Measurements from ENCODE around the gene PARD3. TPM values are rescaled to one million over a fixed set of nuclear protein-coding genes. Genes with fewer than 3 reads are reported as not detected.

The PARD3 gene
- total RNA-seq, 1 donor from 2014 or later: 0.11 TPM

GRCh38 chr10:34184939-34185386, 630.1 kb downstream of the PARD3 start:
- peaks cover 2% of the 10 kb centered on the region for H3K9me3 Mint-ChIP-seq
- no peaks in the 10 kb centered on the region for H3K36me3 Mint-ChIP-seq (ENCODE audit: low read depth)
- ChIA-PET POLR2A (no interaction called here), CTCF (no interaction called here)
- intact Hi-C loops (cut with micrococcal nuclease): no loop called here
- TF ChIP-seq CTCF (IDR thresholded peaks at IDR 0.05): no peak
- DNase-seq (no peak), ATAC-seq (ENCODE audit: low read depth) (no peak)
- H3K27me3 Mint-ChIP-seq: no peaks in the 10 kb centered on the region
- H3K4me3 Mint-ChIP-seq: no peak overlapping the region
- H3K27ac Mint-ChIP-seq: no peak overlapping the region
- no peaks in the 10 kb centered on the region for H3K4me1 Mint-ChIP-seq

- POLR2A ChIA-PET: no interaction called here
- no peak for ATAC-seq (ENCODE audit: low read depth)
- no peak for TF ChIP-seq CTCF (IDR thresholded peaks at IDR 0.05)
- Mint-ChIP-seq H3K27ac (no peak overlapping the region), H3K36me3 (ENCODE audit: low read depth) (no peaks in the 10 kb centered on the region), H3K9me3 (peaks cover 2% of the 10 kb centered on the region), H3K4me3 (no peak overlapping the region), H3K27me3 (no peaks in the 10 kb centered on the region), H3K4me1 (no peaks in the 10 kb centered on the region)
- intact Hi-C loops (cut with micrococcal nuclease): no loop called here
- no peak for DNase-seq
- CTCF ChIA-PET: no interaction called here
These were observed 630.7 kb downstream of the PARD3 start for GRCh38 chr10:34184397-34184796.

GRCh38 chr10:34183016-34183796, 631.9 kb downstream of the PARD3 start:
- DNase-seq: no peak
- ChIA-PET POLR2A (no interaction called here), CTCF (no interaction called here)
- intact Hi-C loops (cut with micrococcal nuclease): no loop called here
- Mint-ChIP-seq H3K27ac (no peak overlapping the region), H3K9me3 (peaks cover 2% of the 10 kb centered on the region), H3K36me3 (ENCODE audit: low read depth) (no peaks in the 10 kb centered on the region), H3K27me3 (no peaks in the 10 kb centered on the region), H3K4me1 (no peaks in the 10 kb centered on the region), H3K4me3 (no peak overlapping the region)
- ATAC-seq (ENCODE audit: low read depth): no peak
- no peak for TF ChIP-seq CTCF (IDR thresholded peaks at IDR 0.05)

- Mint-ChIP-seq H3K4me1 (no peaks in the 10 kb centered on the region), H3K27me3 (no peaks in the 10 kb centered on the region), H3K27ac (no peak overlapping the region), H3K36me3 (ENCODE audit: low read depth) (no peaks in the 10 kb centered on the region), H3K4me3 (no peak overlapping the region), H3K9me3 (peaks cover 2% of the 10 kb centered on the region)
- ChIA-PET CTCF (no interaction called here), POLR2A (no interaction called here)
- ATAC-seq (ENCODE audit: low read depth) (no peak), DNase-seq (no peak)
- intact Hi-C loops (cut with micrococcal nuclease): no loop called here
- no peak for TF ChIP-seq CTCF (IDR thresholded peaks at IDR 0.05)
These were observed 633.4 kb downstream of the PARD3 start for GRCh38 chr10:34181553-34182300.

- DNase-seq (no peak), ATAC-seq (ENCODE audit: low read depth) (no peak)
- no peak overlapping the region for H3K4me3 Mint-ChIP-seq
- ChIA-PET CTCF (no interaction called here), POLR2A (no interaction called here)
- no peak for TF ChIP-seq CTCF (IDR thresholded peaks at IDR 0.05)
- no peaks in the 10 kb centered on the region for H3K27me3 Mint-ChIP-seq
- intact Hi-C loops (cut with micrococcal nuclease): no loop called here
- H3K27ac Mint-ChIP-seq: no peak overlapping the region
- H3K36me3 Mint-ChIP-seq (ENCODE audit: low read depth): no peaks in the 10 kb centered on the region
- H3K4me1 Mint-ChIP-seq: no peaks in the 10 kb centered on the region
- peaks cover 2% of the 10 kb centered on the region for H3K9me3 Mint-ChIP-seq
These were observed 634.3 kb downstream of the PARD3 start for GRCh38 chr10:34180749-34181148.

All from activated B cell treated with CpG ODN at 0.5 μM for 24 hours (primary cell).